GM12878 (cell line): Measurements from ENCODE around the gene ARHGEF25. TPM values are rescaled to one million over a fixed set of nuclear protein-coding genes. Genes with fewer than 3 reads are reported as not detected.
A peak's percentile ranks its signal among the peaks of the same experiment; 100 is the strongest.

ENCODE experiments used
- ATAC-seq: fragments of 200-7000 bp; cut with Tn5 transposase; 3 replicates; pipeline ENCODE4 v1.9.1; 2020; ENCODE audit warnings: mild to moderate bottlenecking, moderate library complexity
- BruUV-seq: library from RNA; stranded (reverse); fragments of 400-500 nt; replicated peaks from 2 replicates; lab custom pipeline; 2021; lab: Mats Ljungman, UMichigan
- CTCF ChIA-PET: fragments of 300-600 bp; sonication (Branson Sonifier 250); formaldehyde crosslinking; extraction: SDS; loops from one replicate; lab custom pipeline; 2021; ENCODE audit warnings: inconsistent platforms; lab: Yijun Ruan, JAX
- POLR2A ChIA-PET: fragments of 350-600 bp; formaldehyde crosslinking; extraction: SDS; loops from one replicate; lab custom pipeline; 2021; ENCODE audit warnings: inconsistent platforms; lab: Charles Lee
- RAD21 ChIA-PET: fragments of 300-600 bp; sonication (Branson Sonifier 250); formaldehyde crosslinking; loops from one replicate; lab custom pipeline; 2023; ENCODE audit warnings: antibody characterized with exemption; ENCODE audit not compliant: unreplicated experiment; lab: Charles Lee
- SMC1A ChIA-PET: fragments of 300-600 bp; sonication (Branson Sonifier 250); formaldehyde crosslinking; loops from one replicate; lab custom pipeline; 2023; ENCODE audit not compliant: unreplicated experiment, uncharacterized antibody; lab: Charles Lee
- DNase-seq: peaks from one replicate; pipeline ENCODE4 v3.0.0-alpha.2; 2011; ENCODE audit warnings: low read depth, low spot score
- FAIRE-seq: peaks from 3 replicates; lab custom pipeline; 2011; peaks lifted over from hg19 to GRCh38; lab: Jason Lieb, UNC
- H2AFZ ChIP-seq: 2 replicates; pipeline ENCODE4 v1.6.0; 2011; ENCODE audit warnings: low read depth, low read length, control low read depth; ENCODE audit not compliant: control insufficient read depth
- H3K27ac ChIP-seq: 2 replicates; pipeline ENCODE4 v1.5.1; 2011; ENCODE audit warnings: control low read depth; ENCODE audit not compliant: control insufficient read depth, insufficient read depth
- H3K27me3 ChIP-seq, 2 experiments: replicated peaks in 1 of 2; 2 replicates each; pipeline versions ENCODE4 v1.6.0 to v1.6.1; 2011; ENCODE audit warnings: low read length in 1 of 2; ENCODE audit not compliant: control insufficient read depth in 2 of 2, insufficient read depth in 2 of 2
- H3K36me3 ChIP-seq, 2 experiments: 2 replicates each; pipeline ENCODE4 v1.5.1; 2011; ENCODE audit warnings: low read length in 1 of 2; ENCODE audit not compliant: control insufficient read depth in 2 of 2, insufficient read depth in 2 of 2
- H3K4me1 ChIP-seq: 2 replicates; pipeline ENCODE4 v1.6.1; 2011; ENCODE audit warnings: mild to moderate bottlenecking, low read length, moderate library complexity, mixed read lengths; ENCODE audit not compliant: control insufficient read depth, insufficient read depth
- H3K4me2 ChIP-seq: 2 replicates; pipeline ENCODE4 v1.6.0; 2011; ENCODE audit warnings: control low read depth; ENCODE audit not compliant: control insufficient read depth, insufficient read depth
- H3K4me3 ChIP-seq: fragments of 200-600 bp; sonication (generic); 2 replicates; pipeline ENCODE4 v1.5.1; 2016
- H3K79me2 ChIP-seq: 2 replicates; pipeline ENCODE4 v1.6.0; 2011; ENCODE audit warnings: low read length; ENCODE audit not compliant: control insufficient read depth, insufficient read depth
- H3K9ac ChIP-seq: 2 replicates; pipeline ENCODE4 v1.8.0; 2011; ENCODE audit warnings: low read length, control low read depth, mixed read lengths; ENCODE audit not compliant: control insufficient read depth, insufficient read depth
- H3K9me3 ChIP-seq: replicated peaks from 3 replicates; pipeline ENCODE4 v1.5.1; 2011; ENCODE audit warnings: mild to moderate bottlenecking, low read length; ENCODE audit not compliant: control insufficient read depth, insufficient read depth
- H4K20me1 ChIP-seq: 2 replicates; pipeline ENCODE4 v1.6.0; 2011; ENCODE audit not compliant: control insufficient read depth, insufficient read depth
- CBX5 ChIP-seq: sonication (generic); IDR thresholded peaks from 2 replicates; pipeline ENCODE4 v1.6.1; 2016; ENCODE audit warnings: low read depth, moderate library complexity, mild to moderate bottlenecking, inconsistent platforms
- CEBPZ ChIP-seq: fragments of 150-350 bp; IDR thresholded peaks from 2 replicates; pipeline ENCODE4 v1.6.1; 2016; ENCODE audit warnings: low read depth, low read length
- NKRF ChIP-seq: fragments of 450-650 bp; conservative IDR thresholded peaks from 2 replicates; pipeline ENCODE4 v1.6.1; 2017; ENCODE audit warnings: mild to moderate bottlenecking, moderate library complexity
- RAD51 ChIP-seq: fragments of 450-650 bp; IDR thresholded peaks from 2 replicates; pipeline ENCODE4 v1.6.1; 2016; ENCODE audit warnings: moderate library complexity, mild to moderate bottlenecking, inconsistent platforms
- RB1 ChIP-seq: fragments of 450-650 bp; formaldehyde crosslinking; IDR thresholded peaks from 2 replicates; pipeline ENCODE4 v1.6.1; 2017; ENCODE audit warnings: mild to moderate bottlenecking, borderline replicate concordance
- TBL1XR1 ChIP-seq: IDR thresholded peaks from 2 replicates; pipeline ENCODE4 v1.6.1; 2012; ENCODE audit warnings: low read depth, low read length, improper control_type of control experiment
- ZNF207 ChIP-seq: fragments of 450-650 bp; IDR thresholded peaks from 2 replicates; pipeline ENCODE4 v1.6.1; 2014; ENCODE audit warnings: antibody characterized with exemption, mild to moderate bottlenecking, borderline replicate concordance
- WGBS: methylation state at CpG from one replicate; pipeline ENCODE4 v1.1.6; 2016; ENCODE audit warnings: low lambda C conversion rate; ENCODE audit not compliant: insufficient replicate concordance, insufficient coverage; ENCODE audit errors: missing lambda C conversion rate; 5-methylcytosine and 5-hydroxymethylcytosine counted together
- in situ Hi-C: fragments of 300-500 bp; cut with MboI; formaldehyde crosslinking; loops from 9 replicates; pipeline ENCODE4 v1.14.3; 2018; ENCODE audit warnings: mixed read lengths
- intact Hi-C: fragments of 100-400 bp; cut with micrococcal nuclease; formaldehyde crosslinking; loops from one replicate; pipeline ENCODE4 v1.14.2; 2022; ENCODE audit not compliant: unreplicated experiment
- polyA plus RNA-seq, 11 experiments: library from polyadenylated mRNA; depleted of rRNA in 4 of 11; unstranded in 6 of 11; stranded (reverse) in 5 of 11; fragments of >200 nt; fragmentation: Nextera tagmentation in 4 of 11; fragmentation: Illumina TruSeq in 1 of 11; extraction: Ambion mirVana in 4 of 11; extraction: Trizol in 1 of 11; gene quantifications; 1 replicate in 1 of 11; 2 replicates in 10 of 11; pipeline versions ENCODE4 v1.2.1 to v1.2.3, GENCODE V29; 2011 to 2016; ENCODE audit warnings: inconsistent platforms in 2 of 11, missing spikeins in 2 of 11, low read depth in 1 of 11
- total RNA-seq, 4 experiments: library from RNA; depleted of rRNA in 3 of 4; stranded (reverse); fragments of >200 nt in 3 of 4; fragmentation: Illumina TruSeq in 1 of 4; extraction: Trizol in 1 of 4; gene quantifications; 2 replicates each; pipeline versions ENCODE4 v1.2.1 to v1.2.3, GENCODE V29; 2013 to 2021

ARHGEF25 gene
- total and polyA plus RNA-seq, 10 of the 15 experiments (the other 5 are each of a cell fraction or from before 2014, with no cell fraction given), result 0.08 to 4.5 (median 1.2) TPM; not detected in 3

GRCh38 chr12:57614178-57614947 is 3.1 kb downstream of the ARHGEF25 start (continued):
- TF ChIP-seq ZNF207 (no peak), RAD51 (peak; percentile 83; the same call in 1 of the 2 replicates), TBL1XR1 (no peak), CEBPZ (no peak), RB1 (no peak)

- WGBS, result 73% methylated on average over 11 of the region's 11 CpGs
- in situ Hi-C loops, result no loop called here
- ChIA-PET RAD21 (interaction anchor here (1.1 to 2.3 kb wide), 7 partner anchors 22 to 156 kb away, joined by 3 to 16 read pairs (median 4); partner anchors contain the start of genes GLI1 and PIP4K2C), POLR2A (interaction anchor here (0.8 to 2.9 kb wide), 5 partner anchors 10 to 35 kb away, joined by 3 to 13 read pairs (median 3); partner anchors contain the start of gene DTX3), CTCF (interaction anchor here (0.6 to 5.1 kb wide), 14 partner anchors 8 to 401 kb away, joined by 3 to 49 read pairs (median 4); partner anchors contain the start of gene GLI1), SMC1A (interaction anchor here (1.1 to 1.6 kb wide), 9 partner anchors 7 to 156 kb away, joined by 3 to 15 read pairs (median 5); partner anchors contain the start of gene PIP4K2C)
- TF ChIP-seq CBX5, result no peak
- TF ChIP-seq NKRF, result no peak
- ATAC-seq (no peak), DNase-seq (no peak), FAIRE-seq (no peak)
- Histone ChIP-seq H3K9me3 (no peaks in the 10 kb centered on the region), H3K79me2 (no peaks in the 10 kb centered on the region), H4K20me1 (no peaks in the 10 kb centered on the region), H3K4me3 (no peak overlapping the region), H3K4me2 (no peak overlapping the region), H3K36me3 (no peaks in the 10 kb centered on the region), H3K4me1 (peaks cover 10% of the 10 kb centered on the region), H3K27ac (no peak overlapping the region), H3K9ac (no peak overlapping the region), H2AFZ (no peak overlapping the region), H3K27me3 (peaks cover 5 to 6% of the 10 kb centered on the region in 2 experiments; a peak in 3 of 4 replicates)
- intact Hi-C loops, result no loop called here
- no TSS peak for BruUV-seq
Measured at GRCh38 chr12:57614948-57615500, 3.8 kb downstream of the ARHGEF25 start.
